Measurements from ENCODE around the gene MARCHF10.

Gene MARCHF10

DNA sequence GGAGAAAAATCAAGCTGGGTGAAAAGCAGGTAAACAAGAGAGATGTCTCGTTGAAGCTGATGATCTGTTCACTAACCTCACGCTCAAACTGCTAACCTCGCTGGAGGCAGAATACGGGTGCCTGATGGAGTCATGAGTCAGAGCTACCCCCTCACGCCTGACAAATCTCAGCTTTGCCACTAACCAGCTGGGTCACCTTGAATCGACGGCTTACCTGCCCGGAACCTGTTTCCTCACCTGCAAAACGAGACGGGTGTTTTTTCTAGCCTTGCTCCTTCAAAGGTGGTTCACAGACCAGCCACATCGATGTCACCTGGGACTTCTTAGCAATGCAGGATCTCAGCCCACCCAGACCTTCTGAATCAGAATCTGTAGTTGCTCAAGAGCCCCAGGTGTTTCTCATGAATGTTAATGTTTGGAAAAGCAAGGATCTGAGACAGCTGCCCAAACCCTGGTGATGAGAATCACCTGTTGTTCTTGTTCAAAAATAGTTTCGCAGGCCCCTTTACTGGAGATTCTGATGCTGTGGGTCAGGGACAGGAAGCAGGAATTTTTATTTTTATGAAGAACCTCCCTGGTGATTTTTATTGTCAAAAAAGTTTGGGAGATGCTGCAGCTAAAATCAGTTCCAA is 56.9 kb downstream of the MARCHF10 start:
- DNase-seq (ENCODE audit: low read depth in 3 of 3) = no peak

DNA sequence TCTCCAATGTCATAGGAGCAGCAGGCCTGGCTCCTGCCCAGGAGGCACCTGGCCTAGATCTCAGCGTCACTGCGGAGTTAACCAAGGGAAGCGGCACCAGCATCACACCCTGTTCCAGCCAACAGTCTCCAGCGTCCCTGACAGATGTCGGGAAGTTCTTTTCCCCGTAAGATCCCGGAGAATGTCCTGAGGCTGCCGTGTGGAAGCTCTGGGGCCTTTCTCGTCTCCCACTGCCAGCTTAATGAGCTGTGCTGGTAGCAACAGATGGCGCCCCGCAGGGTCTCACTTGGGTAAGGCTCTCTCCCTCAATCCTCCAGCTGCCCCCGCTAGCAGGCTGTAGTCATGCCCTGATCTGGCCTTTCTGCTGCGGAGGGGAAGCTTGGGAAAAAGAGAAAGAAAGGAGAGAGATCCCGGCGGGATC is 57.5 kb downstream of the MARCHF10 start:
- DNase-seq (ENCODE audit: low read depth in 3 of 3) = no peak

DNA sequence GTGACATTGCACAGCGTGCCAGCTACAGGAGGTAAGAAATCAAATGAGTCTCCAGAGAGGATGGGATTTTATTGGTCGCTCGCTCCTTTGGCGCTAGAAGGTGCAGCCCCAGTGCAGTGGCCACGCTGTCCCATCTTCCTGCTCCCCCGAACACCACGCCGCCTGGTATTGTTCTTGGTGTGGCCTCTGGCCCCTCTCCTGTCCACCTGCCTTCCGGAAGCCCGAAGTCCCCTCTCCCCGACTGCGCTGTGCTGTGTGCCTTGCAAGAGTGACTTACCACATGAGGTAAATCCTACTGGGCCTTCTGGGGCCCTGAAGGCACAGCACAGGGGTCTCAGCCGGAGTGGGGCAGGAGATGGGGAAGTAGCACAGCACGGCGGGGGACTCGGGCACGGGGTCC is 58.2 kb downstream of the MARCHF10 start:
- DNase-seq (ENCODE audit: low read depth in 3 of 3) = no peak

DNA sequence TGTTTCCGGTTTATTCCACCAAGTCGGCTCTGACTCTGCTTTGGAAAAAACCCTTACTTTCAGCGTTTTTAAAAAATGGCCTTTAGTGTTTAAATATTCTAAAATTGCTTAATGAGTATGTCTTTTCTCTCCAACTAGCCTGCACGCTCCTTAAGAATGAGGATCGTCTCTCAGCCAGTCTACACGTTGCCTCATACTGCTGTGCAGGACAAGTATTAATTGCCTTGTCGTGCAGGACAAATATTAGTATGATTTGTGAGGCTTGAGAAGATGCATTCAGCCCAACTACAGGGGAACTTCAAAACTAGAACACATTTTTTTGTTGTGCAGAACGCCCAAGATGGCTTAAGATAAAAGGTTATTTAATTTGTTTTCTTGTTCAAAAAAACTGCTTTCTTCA is 61.2 kb downstream of the MARCHF10 start:
- no peak for DNase-seq (ENCODE audit: low read depth in 3 of 3)

DNA sequence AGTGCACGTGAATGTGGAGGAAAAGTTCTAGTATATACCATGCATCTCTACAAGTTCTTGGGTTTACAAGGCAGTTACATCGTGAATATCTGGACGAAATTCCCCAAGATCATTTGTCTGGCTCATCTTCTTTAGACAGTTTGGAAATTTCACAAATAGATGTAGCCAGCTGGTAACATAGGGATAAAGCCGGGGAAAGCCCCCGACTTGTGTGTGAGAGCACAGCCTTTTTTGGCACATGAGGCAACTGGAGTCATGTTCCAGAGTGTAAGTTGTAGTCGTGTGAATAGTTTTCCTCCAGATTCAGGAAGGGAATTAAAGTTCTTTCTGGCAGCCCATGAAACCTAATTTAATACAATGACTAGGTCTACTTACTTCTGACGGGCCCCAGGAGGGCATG is 62.3 kb downstream of the MARCHF10 start:
- no peak for DNase-seq (ENCODE audit: low read depth in 3 of 3)

DNA sequence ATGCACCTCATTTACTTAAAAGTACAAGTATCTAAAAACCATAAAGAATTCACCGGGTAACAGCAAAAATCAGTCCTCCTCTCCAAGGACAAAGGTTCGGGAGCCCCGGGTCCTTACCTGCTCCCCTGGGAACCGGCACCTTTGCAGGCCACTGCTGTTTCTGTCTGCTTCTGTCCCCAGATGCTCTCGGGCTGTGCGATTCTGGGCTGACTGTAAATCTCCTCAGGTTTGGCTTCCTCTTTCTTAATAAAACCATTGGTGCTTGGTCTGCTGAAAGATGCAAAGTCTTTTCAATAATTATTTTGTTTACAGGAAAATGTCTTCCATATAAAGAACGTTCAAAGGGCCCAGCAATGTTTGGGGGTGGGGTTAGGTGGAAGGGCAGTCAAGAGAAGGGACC is 63.9 kb downstream of the MARCHF10 start:
- no peak for DNase-seq (ENCODE audit: low read depth in 3 of 3)

DNA sequence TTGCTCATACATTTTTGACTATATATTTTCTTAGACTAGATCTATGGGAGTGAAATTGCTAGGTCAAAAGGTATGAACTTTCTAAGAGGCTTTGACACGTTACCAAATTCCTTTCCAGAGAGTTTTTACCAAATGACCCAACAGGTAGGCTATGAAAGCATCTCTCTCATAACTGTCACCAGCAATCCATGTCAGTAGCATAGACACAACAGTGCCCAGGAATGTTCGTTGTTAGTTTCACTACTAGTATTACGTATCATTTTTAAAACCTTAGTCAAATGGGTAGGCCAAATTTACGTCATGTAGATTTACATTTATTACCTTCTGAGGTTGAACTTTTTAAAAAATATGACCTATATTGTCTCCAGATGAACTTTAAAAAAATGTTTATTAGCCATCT is 66.8 kb downstream of the MARCHF10 start:
- DNase-seq (ENCODE audit: low read depth in 3 of 3) = no peak

DNA sequence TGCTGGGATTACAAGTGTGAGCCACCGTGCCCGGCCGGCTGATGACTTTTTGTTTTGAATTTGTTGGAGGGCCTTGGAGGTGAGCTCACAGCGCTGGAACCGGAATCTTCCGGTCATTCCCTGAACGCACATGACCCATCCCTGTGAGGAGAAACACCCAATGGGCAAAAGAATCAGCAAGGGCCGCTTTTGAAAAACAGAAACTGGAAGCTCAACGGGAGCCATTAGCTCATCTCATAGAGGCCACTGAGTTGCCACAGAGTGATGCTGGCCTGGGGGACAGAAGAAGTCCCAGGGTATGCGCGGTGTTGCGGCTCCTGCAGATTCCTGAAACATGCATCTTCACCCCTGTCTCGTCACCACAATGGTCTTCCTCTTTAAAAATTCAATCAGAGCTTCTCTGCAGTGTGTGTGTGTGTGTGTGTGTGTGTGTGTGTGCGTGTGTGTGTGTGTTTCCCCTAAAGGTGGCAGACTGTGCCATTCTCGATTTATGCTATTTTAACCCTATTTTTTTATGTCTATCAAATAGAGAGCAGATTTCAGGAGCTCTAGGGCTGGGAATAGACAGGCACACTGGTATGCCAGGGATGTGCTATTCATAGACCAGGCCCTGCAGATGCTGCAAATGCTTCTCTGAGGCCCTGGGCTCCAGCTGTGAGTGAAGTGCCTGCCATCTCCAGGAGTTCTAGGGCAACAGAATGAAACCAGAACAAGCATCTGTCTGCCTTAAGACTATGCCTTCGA is 68.3 kb downstream of the MARCHF10 start:
- DNase-seq (ENCODE audit: low read depth in 3 of 3) = no peak

DNA sequence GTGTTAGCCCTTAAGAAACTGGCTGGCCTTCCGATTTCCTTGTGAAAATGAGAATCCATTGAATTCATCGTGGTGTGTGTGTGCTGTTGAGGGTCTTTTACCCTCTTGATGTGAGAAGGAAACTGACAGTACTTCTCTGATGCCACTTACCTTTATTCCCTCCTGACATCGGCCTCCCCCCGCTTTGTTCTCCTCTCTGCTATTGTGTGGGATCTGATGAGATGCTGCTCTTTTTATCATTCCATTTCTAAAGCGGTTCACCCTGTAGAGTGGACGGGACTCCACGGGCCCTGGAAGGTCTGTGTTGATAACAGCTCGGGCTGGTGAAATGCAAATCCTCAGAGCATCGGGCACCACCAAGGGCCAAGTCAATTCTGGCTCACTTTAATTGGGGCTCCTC is 69.8 kb downstream of the MARCHF10 start:
- no peak for DNase-seq (ENCODE audit: low read depth in 3 of 3)

DNA sequence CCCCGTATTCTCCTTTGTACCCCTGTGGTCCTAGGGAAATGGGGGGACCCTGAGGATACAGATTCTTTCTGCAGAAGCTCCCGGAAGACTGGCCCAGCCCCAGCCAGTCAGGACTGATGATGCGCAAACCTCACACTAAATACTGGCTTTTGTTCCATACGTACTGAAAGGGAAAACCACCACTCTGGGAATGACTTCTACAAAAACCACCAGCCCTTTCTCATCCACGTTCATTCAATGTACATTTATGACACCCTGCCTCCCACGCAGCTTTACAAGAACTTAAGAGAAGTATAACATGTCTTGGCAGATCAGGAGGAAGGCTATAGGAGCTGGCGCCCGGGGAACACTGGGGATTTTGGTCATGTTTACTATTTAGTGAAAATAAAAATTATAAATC is 70.6 kb downstream of the MARCHF10 start:
- peak in 2 of 3 experiments; percentile 29 to 31 for DNase-seq (ENCODE audit: low read depth in 3 of 3)

DNA sequence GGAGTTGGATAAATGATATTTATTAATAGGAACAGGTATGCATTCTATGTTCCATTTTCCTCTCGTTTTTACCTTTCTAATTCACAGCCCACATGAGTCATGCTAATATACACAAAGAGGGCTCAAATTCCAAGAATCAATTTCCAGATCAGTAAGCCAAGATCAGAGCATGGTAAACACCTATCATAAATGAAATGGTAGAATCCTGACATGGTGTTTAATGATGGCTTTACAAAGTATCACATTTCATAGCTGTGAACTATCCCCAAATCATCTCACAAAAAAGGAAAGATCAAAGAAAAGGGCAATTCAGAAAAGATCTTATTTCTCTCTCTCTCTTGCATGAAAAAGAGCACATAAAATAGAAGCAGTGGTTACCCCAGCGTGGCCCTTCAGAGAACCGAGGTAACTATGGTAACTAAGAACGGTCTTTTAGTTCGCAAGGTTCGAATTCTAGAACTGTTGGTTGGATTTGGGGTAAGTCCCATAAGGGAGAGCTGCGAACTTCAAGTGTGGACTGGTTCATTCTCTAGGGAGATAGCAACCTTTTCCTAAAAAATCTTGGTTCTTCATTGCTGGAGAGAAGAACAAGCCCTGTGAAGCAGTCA is 73.0 kb downstream of the MARCHF10 start:
- DNase-seq (ENCODE audit: low read depth in 3 of 3) = no peak

DNA sequence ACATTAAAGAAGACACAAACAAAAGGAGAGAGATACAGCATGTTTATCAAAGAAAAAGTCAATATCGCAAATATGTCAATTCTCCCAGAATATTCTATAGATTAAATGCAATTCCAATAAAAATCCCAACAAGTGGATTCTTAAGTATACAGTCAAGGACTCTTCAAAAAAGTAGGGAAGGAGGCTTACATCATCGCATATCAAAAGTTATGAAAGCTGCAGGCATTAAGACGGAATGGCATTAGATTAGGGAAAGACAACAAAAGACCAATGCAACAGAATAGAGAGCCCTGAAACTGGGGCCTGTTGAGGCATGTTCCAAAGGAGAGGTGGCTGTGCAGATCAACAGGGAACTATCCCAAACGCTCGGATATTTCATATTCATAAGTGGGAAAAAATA is 76.0 kb downstream of the MARCHF10 start:
- DNase-seq (ENCODE audit: low read depth in 3 of 3) = no peak

DNA sequence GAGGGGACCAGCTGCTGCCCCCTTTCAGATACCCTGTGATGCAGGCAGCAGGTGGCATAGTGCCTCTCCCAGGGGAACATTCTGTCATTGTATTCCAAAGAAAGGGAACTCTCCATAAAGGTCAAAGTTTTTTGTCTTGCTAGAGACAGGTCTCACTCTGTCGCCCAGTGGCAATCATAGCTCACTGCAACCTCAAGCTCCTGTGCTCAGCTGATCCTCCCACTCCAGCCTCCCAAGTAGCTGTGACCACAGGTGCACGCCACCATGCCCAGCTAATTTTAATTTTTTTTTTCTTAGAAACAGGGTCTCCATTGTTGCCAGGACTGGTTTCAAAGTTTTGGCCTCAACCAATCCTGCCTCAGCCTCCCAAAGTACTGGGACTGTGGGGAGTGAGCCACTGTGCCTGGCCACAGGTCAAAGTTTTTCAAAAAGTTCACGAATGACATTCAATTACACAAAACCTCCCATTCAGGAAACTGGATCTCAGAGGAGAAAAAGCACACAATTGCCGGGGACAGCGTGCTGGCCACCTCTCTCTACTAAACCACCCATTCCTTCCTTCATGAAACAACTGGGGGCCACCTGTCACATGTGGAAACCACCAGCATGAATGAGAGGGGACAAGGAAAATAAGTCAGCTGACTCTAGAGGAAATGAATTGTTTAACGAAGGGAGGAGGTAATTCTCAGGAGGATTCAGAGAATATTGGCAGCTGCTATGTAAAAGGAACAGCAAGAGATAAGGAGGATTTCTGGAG is 80.0 kb downstream of the MARCHF10 start:
- no peak for DNase-seq (ENCODE audit: low read depth in 3 of 3)

DNA sequence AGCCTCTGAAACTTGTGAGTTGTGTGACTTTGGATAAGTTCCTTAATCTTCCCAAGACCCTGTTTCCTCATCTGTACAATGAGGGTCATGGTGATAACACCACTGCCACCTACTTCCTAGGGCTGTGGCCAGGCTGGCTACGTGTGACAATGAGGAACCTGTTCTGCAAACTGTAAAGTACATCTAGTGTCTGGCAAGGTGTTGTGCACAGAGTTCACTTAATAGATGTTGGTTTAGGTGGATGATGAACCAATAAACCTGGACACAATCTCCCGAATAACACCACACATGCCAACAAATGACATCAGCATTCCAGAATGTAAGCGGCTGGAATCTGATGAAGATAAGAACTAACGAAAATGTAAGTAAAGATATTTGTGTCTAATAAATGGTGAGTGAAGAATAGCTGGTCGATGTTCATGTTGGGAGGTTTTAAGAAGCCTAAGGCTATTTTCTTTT is 82.3 kb downstream of the MARCHF10 start:
- DNase-seq (ENCODE audit: low read depth in 3 of 3) = no peak

DNA sequence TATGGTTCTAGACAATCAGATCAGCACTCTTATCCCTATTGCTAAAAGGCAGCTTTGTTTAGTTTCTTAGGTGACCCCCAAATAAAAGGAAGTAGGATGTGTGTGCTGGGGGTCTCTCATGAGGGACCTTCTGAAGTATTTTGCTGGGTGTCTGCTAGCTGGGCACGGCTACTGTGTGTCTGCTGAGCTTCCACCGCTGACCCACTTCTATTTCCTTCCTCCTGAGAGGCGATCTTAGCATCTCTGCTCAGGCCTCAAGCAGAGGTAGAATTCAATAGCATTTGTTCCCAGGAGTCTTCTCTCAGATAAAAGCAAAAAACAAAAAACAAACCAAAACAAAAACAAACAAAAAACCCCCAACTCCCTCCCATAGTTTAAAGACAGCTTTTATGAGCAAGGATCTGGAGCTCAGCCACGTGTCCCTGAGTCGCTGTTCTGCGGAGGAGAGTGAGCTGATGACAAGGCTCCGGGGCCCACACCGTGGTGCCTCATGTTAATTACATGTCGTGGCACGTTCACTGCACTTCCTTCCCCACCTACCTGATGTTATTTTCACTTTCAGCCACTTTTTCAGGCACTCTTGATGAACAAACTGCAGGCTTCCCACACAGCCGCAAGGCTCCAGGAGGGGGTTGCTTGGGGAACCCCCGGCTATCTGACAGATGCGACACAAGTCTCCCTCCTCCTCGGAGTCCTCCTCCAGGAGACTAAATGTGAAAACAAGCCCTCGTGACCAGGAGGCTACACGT is 83.5 kb downstream of the MARCHF10 start:
- DNase-seq (ENCODE audit: low read depth in 3 of 3) = peak; percentile 70 to 81 (median 71)

DNA sequence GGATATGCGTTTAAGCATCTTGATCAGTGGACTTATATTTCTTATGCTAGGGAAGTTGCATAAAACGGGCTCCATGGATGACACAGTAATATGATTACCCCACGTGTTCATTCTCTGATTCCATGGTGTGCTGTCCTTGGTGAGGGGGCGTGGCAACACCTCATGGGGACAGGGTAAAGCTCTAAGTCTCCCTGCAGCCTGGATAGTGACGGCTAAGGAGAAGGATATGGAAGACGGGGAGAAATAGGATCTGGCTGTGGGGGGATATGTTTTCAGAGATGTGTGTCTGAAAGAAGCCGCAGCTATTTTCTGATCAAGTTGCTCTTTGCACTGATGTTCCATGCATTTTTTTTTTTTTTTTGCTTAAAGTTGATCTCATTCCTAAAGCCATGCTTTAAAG is 84.3 kb downstream of the MARCHF10 start:
- DNase-seq (ENCODE audit: low read depth in 3 of 3) = no peak

DNA sequence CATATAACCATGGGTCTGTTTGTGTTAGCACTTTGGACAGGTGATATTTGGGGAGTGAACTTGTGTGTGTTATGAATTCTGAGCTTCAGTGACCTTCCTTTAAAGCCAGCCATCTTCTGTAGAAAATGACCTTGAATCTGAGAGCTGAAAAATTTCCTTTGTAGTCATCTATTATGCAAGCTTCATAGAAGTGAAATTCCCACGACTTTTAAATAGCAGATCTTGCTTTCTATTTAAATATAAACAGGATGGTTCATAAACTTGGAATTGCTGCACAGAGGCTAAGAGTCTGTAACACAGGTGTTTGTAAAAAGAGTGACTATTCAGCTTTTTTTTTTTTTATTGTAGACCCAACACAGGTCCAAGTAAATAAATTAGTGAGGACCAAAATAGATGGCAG is 85.5 kb downstream of the MARCHF10 start:
- no peak for DNase-seq (ENCODE audit: low read depth in 3 of 3)

DNA sequence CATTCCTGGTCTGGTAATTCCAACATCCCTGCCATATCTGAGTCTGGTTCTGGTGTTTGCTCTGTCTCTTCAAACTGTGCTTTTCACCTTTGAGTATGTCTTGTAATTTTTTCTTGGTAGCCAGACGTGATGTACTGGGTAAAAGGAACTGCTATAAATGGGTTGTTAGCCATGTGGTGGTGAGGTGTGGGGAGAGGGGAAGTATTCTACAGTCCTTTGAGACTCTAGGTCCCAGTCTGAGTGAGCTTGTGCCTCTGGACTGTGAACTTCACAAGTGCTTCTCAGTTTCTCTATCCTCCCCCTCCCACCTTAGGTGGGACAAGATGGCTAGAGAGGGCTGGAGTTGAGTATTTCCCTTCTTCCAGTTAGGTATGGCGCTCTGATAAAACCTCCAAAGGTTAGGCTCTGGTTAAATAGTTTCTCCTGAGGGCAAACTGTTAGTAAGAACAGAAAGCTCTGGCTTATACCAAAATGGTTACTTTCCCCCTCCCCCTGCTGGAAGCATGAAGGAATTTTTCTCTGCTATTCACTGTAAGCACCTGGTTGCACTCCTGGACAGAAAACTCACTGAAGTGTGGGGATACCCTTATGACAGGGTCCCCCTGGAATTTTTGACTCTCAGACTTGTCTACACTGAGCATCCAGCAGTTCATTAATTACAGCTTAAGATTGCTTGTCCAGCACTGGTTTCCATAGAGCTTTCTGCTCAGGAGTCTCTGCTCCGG is 87.8 kb downstream of the MARCHF10 start:
- no peak for DNase-seq (ENCODE audit: low read depth in 3 of 3)

DNA sequence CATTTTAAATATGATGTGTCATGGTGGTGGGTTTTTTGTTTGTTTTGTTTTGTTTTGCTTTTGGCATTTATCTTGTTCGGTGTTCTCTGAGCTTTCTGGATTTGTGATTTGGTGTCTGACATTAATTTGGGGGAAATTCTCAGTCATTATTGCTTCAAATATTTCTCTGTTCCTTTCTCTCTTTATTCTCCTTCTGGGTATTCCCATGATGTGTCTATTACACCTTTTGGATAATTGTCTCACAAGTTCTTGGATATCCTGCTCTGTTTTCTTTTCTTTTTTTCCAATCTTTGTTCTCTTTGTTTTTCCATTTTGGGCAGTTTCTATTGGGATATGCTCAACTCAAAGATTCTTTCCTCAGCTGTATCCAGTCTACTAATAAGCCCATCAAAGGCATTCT is 88.5 kb downstream of the MARCHF10 start:
- DNase-seq (ENCODE audit: low read depth in 3 of 3) = no peak

DNA sequence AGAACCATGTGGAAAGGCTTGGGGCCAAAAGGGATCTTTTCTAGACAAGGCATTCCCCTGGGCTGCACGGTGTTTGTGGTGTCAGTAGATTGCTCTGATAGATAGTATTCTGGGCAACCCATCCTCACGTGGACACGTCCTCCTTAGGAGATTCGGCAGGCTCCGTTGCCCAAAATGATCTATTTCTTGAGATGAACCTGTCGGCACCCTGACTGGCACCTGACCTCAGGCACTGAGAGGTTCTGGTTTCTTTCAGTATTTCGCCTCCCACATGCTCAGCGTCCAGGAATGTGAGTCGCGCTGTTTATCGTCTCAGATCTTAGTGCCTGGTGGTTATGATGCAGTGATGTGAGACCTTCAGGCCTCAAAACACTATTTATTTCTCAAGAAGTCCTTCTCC is 89.7 kb downstream of the MARCHF10 start:
- peak in 1 of 3 experiments; percentile 31 for DNase-seq (ENCODE audit: low read depth in 3 of 3)

DNA sequence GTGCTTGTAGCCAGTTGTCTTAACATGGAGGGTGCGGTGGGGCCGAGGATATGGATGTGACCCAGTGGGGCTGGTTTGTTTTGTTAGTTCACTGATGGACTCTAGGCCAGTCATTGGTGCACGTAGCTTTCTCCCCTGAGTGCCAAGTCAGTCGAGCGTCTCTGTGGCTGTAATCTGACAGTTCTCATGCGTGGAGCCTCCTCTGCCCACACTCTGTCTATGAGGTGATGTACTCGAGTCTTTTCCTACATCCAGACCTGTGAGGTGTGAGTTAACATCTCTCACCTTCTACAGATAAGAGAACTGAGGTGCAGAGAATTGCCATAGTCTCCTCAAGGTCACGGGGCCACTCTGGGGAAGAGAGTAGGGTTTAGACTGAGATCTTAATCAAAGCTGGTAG is 90.2 kb downstream of the MARCHF10 start:
- DNase-seq (ENCODE audit: low read depth in 3 of 3) = no peak

All from stimulated activated CD4-positive, alpha-beta T cell treated with anti-CD3 and anti-CD28 coated beads, TNF-alpha, amount 100 ng/mL, for 24 hours (primary cell).